ENCODE results near the gene DPH1. TPM values are rescaled to one million over a fixed set of nuclear protein-coding genes. Genes with fewer than 3 reads are reported as not detected.

The DPH1 gene
- total RNA-seq, 1 donor = 58.7 TPM

- no peak for TF ChIP-seq CTCF (IDR thresholded peaks at IDR 0.05; ENCODE audit: insufficient read depth, low read depth, low read length)
- H3K4me3 ChIP-seq (ENCODE audit: low read depth, low read length) = no peak overlapping the region
- DNase-seq (ENCODE audit: low read depth) = no peak
These were observed 37.4 kb upstream of the DPH1 start for GRCh38 chr17:1992541-1992940.

DNA sequence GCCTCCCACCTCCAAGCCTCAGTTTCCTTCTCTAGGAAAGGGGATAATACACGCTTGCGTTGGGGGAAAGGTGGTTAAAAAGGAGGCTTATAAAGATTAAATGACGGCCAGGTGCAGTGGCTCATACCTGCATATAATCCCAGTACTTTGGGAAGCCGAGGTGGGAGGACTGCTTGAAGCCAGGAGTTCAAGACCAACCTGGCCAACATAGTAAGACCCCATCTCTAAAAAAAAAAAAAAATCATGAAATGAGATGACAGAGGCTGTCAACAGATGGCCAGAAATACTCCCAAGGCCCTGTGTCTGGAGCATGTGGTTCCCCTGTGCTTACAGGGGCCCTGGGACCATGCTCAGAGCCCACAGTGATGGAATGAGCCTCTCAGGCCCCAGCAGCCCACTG lies 35.2 kb upstream of the DPH1 start:
- no peak for DNase-seq (ENCODE audit: low read depth)
- H3K4me3 ChIP-seq (ENCODE audit: low read depth, low read length) = no peak overlapping the region
- no peak for TF ChIP-seq CTCF (IDR thresholded peaks at IDR 0.05; ENCODE audit: insufficient read depth, low read depth, low read length)

DNA sequence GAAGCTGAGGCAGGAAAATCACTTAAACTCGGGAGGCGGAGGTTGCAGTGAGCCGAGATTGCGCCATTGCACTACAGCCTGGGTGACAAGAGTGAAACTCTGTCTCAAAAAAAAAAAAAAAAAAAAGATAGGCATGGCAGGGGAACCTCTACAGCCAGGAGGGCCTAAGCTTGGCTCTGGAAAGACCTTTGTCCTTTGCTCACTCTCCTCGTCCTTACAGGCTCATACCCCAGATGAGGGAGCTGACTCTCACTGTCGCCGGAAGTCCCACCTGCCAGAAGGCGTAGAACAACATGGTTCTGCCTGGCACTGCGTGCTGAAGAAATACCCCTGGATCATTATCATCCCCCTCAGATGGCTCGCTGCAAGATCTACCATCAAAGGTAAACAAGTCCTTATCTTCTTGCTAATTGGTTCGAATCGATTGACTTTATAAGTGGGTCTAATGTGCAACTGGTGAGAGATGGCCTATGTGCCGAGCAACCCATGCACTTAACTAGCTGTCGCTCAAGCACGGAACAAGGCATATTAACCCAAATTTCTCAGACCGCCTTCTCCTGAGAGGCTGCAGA lies 34.5 kb upstream of the DPH1 start:
- no peak for DNase-seq (ENCODE audit: low read depth)
- no peak overlapping the region for H3K4me3 ChIP-seq (ENCODE audit: low read depth, low read length)
- TF ChIP-seq CTCF (IDR thresholded peaks at IDR 0.05; ENCODE audit: insufficient read depth, low read depth, low read length) = no peak

GRCh38 chr17:1995907-1996799 lies 33.8 kb upstream of the DPH1 start:
- no peak for TF ChIP-seq CTCF (IDR thresholded peaks at IDR 0.05; ENCODE audit: insufficient read depth, low read depth, low read length)
- no peak for DNase-seq (ENCODE audit: low read depth)

DNA sequence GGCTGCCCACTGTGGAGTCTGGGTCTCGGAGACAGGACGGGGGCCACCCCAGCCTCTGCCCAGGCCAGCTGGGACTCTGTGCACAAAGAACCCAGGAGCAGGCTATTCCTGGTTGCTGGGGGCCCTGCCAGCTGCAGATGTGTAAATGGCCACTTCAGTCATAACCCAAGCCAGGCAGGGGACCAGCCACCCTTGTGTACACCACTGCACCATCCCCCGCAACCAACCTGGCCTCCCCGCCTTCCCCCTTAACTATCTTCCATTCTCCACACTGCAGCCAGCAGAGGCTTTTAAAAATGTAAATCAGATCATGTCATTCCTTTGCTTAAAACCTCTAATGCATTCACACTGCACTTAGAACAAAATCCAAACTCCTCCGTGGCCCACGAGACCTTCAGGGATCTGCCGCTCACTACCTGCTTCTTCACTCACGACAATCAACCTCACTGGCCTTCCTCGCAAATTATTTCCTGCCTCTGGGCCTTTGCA lies 33.1 kb upstream of the DPH1 start:
- no peak for DNase-seq (ENCODE audit: low read depth)
- TF ChIP-seq CTCF (IDR thresholded peaks at IDR 0.05; ENCODE audit: insufficient read depth, low read depth, low read length) = no peak
- H3K4me3 ChIP-seq (ENCODE audit: low read depth, low read length) = no peak overlapping the region

More at GRCh38 chr17:1995907-1996799, 33.8 kb upstream of the DPH1 start:
- no peak overlapping the region for H3K4me3 ChIP-seq (ENCODE audit: low read depth, low read length)

DNA sequence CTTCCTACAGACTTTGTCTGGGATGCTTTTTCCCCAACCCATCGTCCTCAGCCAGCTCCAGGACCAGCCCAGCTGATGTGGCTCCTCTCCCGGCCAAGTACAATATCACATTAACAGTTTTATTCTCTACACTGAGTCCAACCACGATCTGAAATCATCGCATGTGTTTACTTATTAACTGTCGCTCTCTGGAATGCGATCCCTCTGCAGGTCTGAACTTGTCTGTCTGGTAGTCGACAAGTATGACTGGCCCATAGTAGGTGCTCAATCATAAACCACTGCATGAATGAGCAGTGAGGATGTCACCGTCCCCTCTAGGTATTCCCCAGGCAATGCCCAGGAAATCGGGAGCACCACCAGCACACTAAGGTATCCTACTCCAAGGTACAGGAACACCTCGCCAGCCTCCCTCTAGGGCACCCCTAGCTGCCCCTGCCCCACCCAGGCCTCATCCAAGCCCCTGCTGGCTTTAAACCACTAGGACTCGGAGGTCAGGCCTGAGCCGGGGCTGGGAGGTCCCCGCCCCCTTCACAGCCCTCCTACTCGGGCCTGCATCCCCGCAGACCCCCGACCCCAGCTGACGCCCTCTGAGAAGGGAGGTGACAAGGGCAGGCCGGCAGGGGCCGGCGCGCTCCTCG lies 32.5 kb upstream of the DPH1 start:
- no peak for DNase-seq (ENCODE audit: low read depth)
- H3K4me3 ChIP-seq (ENCODE audit: low read depth, low read length) = no peak overlapping the region
- no peak for TF ChIP-seq CTCF (IDR thresholded peaks at IDR 0.05; ENCODE audit: insufficient read depth, low read depth, low read length)
